DND-41 (cell line): ENCODE data around the gene UPF1.

Experiments used
- CTCF ChIP-seq: IDR thresholded peaks from 2 replicates; pipeline ENCODE4 v1.5.1; 2012; ENCODE audit warnings: borderline replicate concordance, low read length, moderate library complexity, mild to moderate bottlenecking; ENCODE audit not compliant: poor library complexity, severe bottlenecking; ENCODE audit errors: extremely low read depth
- EZH2 ChIP-seq: IDR thresholded peaks from 3 replicates; pipeline ENCODE4 v1.6.1; 2012; ENCODE audit warnings: borderline replicate concordance, low read depth, mild to moderate bottlenecking, moderate library complexity, low read length, inconsistent platforms; ENCODE audit not compliant: severe bottlenecking

GRCh38 chr19:18878858-18879578 is 47.3 kb downstream of the UPF1 start:
- no peak for TF ChIP-seq CTCF
- no peak for TF ChIP-seq EZH2
